Measurements from ENCODE around the gene DNAJC30.

The DNAJC30 gene

DNA sequence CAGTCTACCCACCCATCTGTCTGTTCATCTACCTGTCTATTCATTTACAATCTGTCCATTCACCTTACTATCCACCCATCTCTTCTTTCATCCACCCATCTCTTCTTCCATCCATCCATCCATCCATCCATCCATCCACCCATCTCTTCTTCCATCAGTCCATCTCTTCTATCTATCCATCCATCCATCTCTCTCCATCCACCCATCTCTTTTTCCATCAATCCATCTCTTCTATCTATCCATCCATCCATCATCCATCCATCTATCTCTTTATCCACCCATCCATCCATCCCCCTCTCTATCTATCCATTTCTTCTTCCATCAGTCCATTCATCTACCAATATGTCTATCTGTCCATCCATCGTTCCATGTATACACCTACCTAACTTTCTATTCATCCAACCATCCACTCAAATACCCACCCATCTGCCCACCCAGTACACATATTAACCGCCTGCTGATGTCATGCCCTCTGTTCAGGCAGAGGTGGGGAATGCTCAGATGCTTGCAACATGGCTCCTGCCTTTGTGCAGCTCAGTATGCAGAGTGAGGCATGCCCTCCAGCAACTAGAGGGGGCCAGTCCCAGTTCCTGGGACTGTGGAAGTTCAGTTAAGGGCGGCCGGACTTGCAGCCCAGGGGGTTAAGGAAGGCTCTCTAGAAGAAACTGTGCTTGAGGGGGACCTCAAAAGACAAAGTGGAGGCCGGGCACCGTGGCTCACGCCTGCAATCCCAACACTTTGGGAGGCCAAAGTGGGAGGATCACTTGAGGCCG, 47.6 kb downstream of the DNAJC30 start:
- H3K4me3 ChIP-seq (ENCODE audit: insufficient read depth, low read depth, low read length, poor library complexity, severe bottlenecking): no peak overlapping the region

DNA sequence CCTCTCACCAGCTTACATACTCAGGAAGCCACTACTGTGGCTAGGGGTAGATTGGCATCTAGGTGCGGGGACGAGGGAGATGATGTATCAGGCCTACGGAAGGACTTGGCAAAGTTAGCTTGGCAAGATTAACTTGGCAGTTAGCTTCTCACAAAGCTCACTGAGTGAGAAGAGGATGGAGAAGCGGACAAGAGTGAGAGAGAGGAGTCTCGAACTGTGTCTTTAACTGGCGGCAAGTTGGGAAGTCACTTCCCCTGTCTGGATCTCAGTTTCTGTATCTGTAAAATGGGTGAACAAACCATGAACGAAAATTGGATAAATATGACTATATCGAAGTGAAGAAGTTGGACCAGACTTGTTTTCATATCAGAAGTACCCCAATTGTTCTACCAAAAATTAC, 49.4 kb downstream of the DNAJC30 start:
- Histone ChIP-seq H3K27me3 (replicated peaks; ENCODE audit: control insufficient read depth, insufficient read depth, low read length, poor library complexity, severe bottlenecking) (peaks cover 14% of the 10 kb centered on the region), H3K4me3 (ENCODE audit: insufficient read depth, low read depth, low read length, poor library complexity, severe bottlenecking) (no peak overlapping the region), H3K9me3 (ENCODE audit: control insufficient read depth, low read length) (no peaks in the 10 kb centered on the region), H3K4me1 (ENCODE audit: control insufficient read depth, insufficient read depth, low read length, poor library complexity, severe bottlenecking) (no peaks in the 10 kb centered on the region), H3K36me3 (ENCODE audit: control insufficient read depth, insufficient read depth, low read length) (no peaks in the 10 kb centered on the region), H3K27ac (ENCODE audit: insufficient read depth, low read length, poor library complexity, severe bottlenecking) (no peak overlapping the region)
- DNase-seq: no peak

More for the DNA sequence above, 47.6 kb downstream of the DNAJC30 start:
- no peak for DNase-seq
- Histone ChIP-seq H3K36me3 (ENCODE audit: control insufficient read depth, insufficient read depth, low read length) (no peaks in the 10 kb centered on the region), H3K4me1 (ENCODE audit: control insufficient read depth, insufficient read depth, low read length, poor library complexity, severe bottlenecking) (no peaks in the 10 kb centered on the region), H3K27me3 (replicated peaks; ENCODE audit: control insufficient read depth, insufficient read depth, low read length, poor library complexity, severe bottlenecking) (peaks cover 7% of the 10 kb centered on the region), H3K9me3 (ENCODE audit: control insufficient read depth, low read length) (no peaks in the 10 kb centered on the region), H3K27ac (ENCODE audit: insufficient read depth, low read length, poor library complexity, severe bottlenecking) (no peak overlapping the region)

DNA sequence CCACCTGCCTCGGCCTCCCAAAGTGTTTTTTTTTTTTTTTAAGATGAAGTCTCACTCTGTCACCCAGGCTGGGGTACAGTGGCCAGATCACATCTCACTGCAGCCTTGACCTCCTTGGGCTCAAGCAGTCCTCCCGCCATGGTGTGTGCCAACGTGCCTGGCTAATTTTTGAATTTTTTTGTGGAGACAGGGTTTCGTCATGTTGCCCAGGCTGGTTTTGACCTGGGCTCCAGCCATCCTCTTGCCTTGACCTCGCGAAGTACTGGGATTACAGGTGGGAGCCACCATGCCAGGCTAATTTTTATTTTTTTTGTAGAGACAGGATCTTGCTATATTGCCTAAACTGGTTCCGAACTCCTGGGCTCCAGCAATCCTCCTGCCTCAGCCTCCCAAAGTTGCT, 49.9 kb downstream of the DNAJC30 start:
- H3K9me3 ChIP-seq (ENCODE audit: control insufficient read depth, low read length): no peaks in the 10 kb centered on the region
- DNase-seq: no peak
- no peaks in the 10 kb centered on the region for H3K4me1 ChIP-seq (ENCODE audit: control insufficient read depth, insufficient read depth, low read length, poor library complexity, severe bottlenecking)
- H3K27ac ChIP-seq (ENCODE audit: insufficient read depth, low read length, poor library complexity, severe bottlenecking): no peak overlapping the region
- no peak overlapping the region for H3K4me3 ChIP-seq (ENCODE audit: insufficient read depth, low read depth, low read length, poor library complexity, severe bottlenecking)
- peaks cover 14% of the 10 kb centered on the region for H3K27me3 ChIP-seq (replicated peaks; ENCODE audit: control insufficient read depth, insufficient read depth, low read length, poor library complexity, severe bottlenecking)
- H3K36me3 ChIP-seq (ENCODE audit: control insufficient read depth, insufficient read depth, low read length): no peaks in the 10 kb centered on the region

DNA sequence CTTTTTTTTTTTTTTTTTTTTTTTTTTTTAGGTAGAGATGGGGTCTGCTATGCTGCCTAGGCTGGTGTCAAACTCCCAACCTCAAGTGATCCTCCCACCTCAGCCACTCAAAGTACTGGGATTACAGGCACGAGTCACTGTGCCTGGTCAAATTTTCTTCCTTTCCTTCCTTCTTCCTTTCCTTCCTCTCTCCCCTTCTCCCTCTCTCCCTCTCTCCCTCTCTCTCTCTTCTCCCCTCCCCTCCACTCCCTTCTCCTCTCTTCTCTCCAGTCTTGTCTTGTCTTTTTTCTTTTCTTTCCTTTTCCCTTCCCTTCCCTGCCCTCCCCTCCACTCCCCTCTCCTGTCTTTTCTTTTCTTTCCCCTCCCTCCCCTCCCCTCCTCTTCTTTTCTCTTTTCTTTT, 51.7 kb downstream of the DNAJC30 start:
- Histone ChIP-seq H3K4me1 (ENCODE audit: control insufficient read depth, insufficient read depth, low read length, poor library complexity, severe bottlenecking) (no peaks in the 10 kb centered on the region), H3K9me3 (ENCODE audit: control insufficient read depth, low read length) (no peaks in the 10 kb centered on the region), H3K36me3 (ENCODE audit: control insufficient read depth, insufficient read depth, low read length) (no peaks in the 10 kb centered on the region), H3K27me3 (replicated peaks; ENCODE audit: control insufficient read depth, insufficient read depth, low read length, poor library complexity, severe bottlenecking) (peaks cover 25% of the 10 kb centered on the region), H3K27ac (ENCODE audit: insufficient read depth, low read length, poor library complexity, severe bottlenecking) (no peak overlapping the region), H3K4me3 (ENCODE audit: insufficient read depth, low read depth, low read length, poor library complexity, severe bottlenecking) (no peak overlapping the region)
- no peak for DNase-seq

All from effector memory CD4-positive, alpha-beta T cell (primary cell).